ENCODE measurements around the gene TMEFF1. TPM values are rescaled to one million over a fixed set of nuclear protein-coding genes. Genes with fewer than 3 reads are reported as not detected.

TMEFF1 gene
- total RNA-seq, 4 donors from 2014 or later: 2.0 to 10.4 (median 4.8) TPM

- H3K27me3 ChIP-seq: no peaks in the 10 kb centered on the region
These were observed 6.1 kb upstream of the TMEFF1 start for GRCh38 chr9:100466829-100467221.

GRCh38 chr9:100468041-100468440 lies 4.9 kb upstream of the TMEFF1 start:
- TF ChIP-seq, protein P1, sequence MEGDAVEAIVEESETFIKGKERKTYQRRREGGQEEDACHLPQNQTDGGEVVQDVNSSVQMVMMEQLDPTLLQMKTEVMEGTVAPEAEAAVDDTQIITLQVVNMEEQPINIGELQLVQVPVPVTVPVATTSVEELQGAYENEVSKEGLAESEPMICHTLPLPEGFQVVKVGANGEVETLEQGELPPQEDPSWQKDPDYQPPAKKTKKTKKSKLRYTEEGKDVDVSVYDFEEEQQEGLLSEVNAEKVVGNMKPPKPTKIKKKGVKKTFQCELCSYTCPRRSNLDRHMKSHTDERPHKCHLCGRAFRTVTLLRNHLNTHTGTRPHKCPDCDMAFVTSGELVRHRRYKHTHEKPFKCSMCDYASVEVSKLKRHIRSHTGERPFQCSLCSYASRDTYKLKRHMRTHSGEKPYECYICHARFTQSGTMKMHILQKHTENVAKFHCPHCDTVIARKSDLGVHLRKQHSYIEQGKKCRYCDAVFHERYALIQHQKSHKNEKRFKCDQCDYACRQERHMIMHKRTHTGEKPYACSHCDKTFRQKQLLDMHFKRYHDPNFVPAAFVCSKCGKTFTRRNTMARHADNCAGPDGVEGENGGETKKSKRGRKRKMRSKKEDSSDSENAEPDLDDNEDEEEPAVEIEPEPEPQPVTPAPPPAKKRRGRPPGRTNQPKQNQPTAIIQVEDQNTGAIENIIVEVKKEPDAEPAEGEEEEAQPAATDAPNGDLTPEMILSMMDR (IDR thresholded peaks at IDR 0.05): no peak
- TF ChIP-seq POLR2A (IDR thresholded peaks at IDR 0.05): no peak
- Histone ChIP-seq H3K4me3 (replicated peaks in 1 of 3) (no peak overlapping the region), H3K4me1 (peaks cover 30 to 32% of the 10 kb centered on the region in 2 donors), H3K36me3 (no peaks in the 10 kb centered on the region), H3K9me3 (no peaks in the 10 kb centered on the region), H3K27me3 (no peaks in the 10 kb centered on the region), H3K27ac (peak overlapping the region in 1 of 3 donors; percentile 85)
- no peak for DNase-seq
- intact Hi-C loops (cut with DNase I): loop anchor here (5.0 kb wide), 1 partner anchor 36 kb away; no protein-coding TSS in a partner anchor
- WGBS, 2 donors: 96 to 98% methylated on average over 6 of the region's 6 CpGs

More at GRCh38 chr9:100466829-100467221, 6.1 kb upstream of the TMEFF1 start:
- Histone ChIP-seq H3K36me3 (no peaks in the 10 kb centered on the region), H3K9me3 (no peaks in the 10 kb centered on the region), H3K4me3 (replicated peaks in 1 of 3) (no peak overlapping the region), H3K27ac (peak overlapping the region; percentile 83 to 89 (median 85)), H3K4me1 (peaks cover 29 to 30% of the 10 kb centered on the region in 2 donors)
- TF ChIP-seq, protein P1 (IDR thresholded peaks at IDR 0.05): no peak
- no peak for TF ChIP-seq POLR2A (IDR thresholded peaks at IDR 0.05)
- no peak for DNase-seq
- intact Hi-C loops (cut with DNase I): loop anchor here (5.0 kb wide), 1 partner anchor 35 kb away; no protein-coding TSS in a partner anchor
- 71 to 87% methylated on average over 1 of the region's 1 CpG for WGBS, 2 donors

GRCh38 chr9:100472268-100472667 lies 681 bp upstream of the TMEFF1 start:
- 87 to 90% methylated on average over 3 of the region's 3 CpGs for WGBS, 2 donors
- intact Hi-C loops (cut with DNase I): no loop called here
- Histone ChIP-seq H3K27me3 (no peaks in the 10 kb centered on the region), H3K27ac (no peak overlapping the region), H3K4me3 (replicated peaks in 1 of 3) (peak overlapping the region in 1 of 3 donors; percentile 71), H3K4me1 (peaks cover 13 to 22% of the 10 kb centered on the region in 2 donors), H3K36me3 (no peaks in the 10 kb centered on the region), H3K9me3 (no peaks in the 10 kb centered on the region)
- no peak for DNase-seq
- TF ChIP-seq, protein P1 (IDR thresholded peaks at IDR 0.05): no peak
- no peak for TF ChIP-seq POLR2A (IDR thresholded peaks at IDR 0.05)

DNA sequence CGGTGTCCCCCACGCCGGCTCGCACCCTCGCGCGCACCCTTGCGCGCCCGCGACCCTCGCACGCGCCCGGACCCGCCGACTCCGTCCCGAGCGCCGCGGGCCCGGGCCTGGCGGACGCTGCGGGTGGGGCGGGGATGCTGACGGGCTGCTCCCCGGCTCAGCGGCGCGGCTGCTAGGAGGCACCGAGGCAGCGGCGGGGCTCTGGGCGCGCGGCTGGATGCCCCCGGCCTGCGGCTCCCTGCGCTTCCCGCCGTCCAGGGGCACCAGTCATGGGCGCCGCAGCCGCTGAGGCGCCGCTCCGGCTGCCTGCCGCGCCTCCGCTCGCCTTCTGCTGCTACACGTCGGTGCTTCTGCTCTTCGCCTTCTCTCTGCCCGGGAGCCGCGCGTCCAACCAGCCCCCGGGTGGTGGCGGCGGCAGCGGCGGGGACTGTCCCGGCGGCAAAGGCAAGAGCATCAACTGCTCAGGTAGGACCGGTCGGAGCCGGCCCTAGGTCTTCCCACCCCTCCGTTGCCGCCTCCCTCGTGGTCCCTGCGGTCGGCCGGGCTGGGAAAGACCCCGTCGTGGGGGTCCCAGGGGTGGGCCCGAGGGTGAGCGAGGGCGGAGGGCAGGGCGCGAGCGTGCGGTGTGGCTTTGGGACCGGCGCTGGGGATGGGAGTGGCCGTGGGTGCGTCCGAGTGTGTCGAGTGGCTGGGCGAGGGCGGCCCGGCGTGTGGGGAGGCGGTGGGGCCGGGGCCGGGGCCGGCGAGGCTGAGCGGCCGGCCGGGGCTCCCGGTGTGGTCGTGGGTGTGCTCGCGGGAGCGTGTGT lies 530 bp downstream of the TMEFF1 start:
- 0 to 1% methylated on average over 5 to 28 of the region's 108 CpGs for WGBS, 2 donors
- intact Hi-C loops (cut with DNase I): no loop called here
- no peaks in the 10 kb centered on the region for H3K36me3 ChIP-seq
- TF ChIP-seq, protein P1 (IDR thresholded peaks at IDR 0.05): no peak
- TF ChIP-seq POLR2A (IDR thresholded peaks at IDR 0.05): peak in 1 of 2 donors; percentile 12
- peaks cover 12 to 20% of the 10 kb centered on the region in 2 donors for H3K4me1 ChIP-seq
- peak; percentile 61 for DNase-seq
- no peaks in the 10 kb centered on the region for H3K9me3 ChIP-seq
- no peaks in the 10 kb centered on the region for H3K27me3 ChIP-seq
- H3K27ac ChIP-seq: peak overlapping the region in 1 of 3 donors; percentile 75
- peak overlapping the region; percentile 62 to 71 (median 65) for H3K4me3 ChIP-seq (replicated peaks in 1 of 3)

Measured in thyroid gland (tissue), 4 donors.